Stimulated activated CD8-positive, alpha-beta memory T cell treated with anti-CD3 and anti-CD28 coated beads, Interleukin-7, amount 100 ng/mL, for 4 hours (primary cell): ENCODE measurements around the gene METTL22.

Source experiments
- DNase-seq, 2 donors: peaks; one replicate each; pipeline ENCODE4 v3.0.0-alpha.2; 2020; ENCODE audit warnings: low read depth in 2 of 2

The METTL22 gene

DNA sequence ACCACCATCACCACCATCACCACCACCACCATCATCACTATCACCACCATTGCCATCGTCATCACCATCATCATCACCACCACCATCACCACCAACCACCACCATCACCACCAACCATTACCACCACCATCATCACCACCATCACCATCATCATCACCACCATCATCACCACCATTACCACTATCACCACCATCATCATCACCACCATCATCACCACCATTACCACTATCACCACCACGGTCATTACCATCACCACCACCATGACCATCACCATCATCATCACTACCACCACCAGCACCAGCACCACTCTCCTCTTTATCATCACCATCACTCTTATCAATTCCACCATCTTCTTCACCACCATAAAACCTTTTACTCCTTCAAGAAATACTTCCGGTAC is 30.0 kb upstream of the METTL22 start:
- DNase-seq = no peak

DNA sequence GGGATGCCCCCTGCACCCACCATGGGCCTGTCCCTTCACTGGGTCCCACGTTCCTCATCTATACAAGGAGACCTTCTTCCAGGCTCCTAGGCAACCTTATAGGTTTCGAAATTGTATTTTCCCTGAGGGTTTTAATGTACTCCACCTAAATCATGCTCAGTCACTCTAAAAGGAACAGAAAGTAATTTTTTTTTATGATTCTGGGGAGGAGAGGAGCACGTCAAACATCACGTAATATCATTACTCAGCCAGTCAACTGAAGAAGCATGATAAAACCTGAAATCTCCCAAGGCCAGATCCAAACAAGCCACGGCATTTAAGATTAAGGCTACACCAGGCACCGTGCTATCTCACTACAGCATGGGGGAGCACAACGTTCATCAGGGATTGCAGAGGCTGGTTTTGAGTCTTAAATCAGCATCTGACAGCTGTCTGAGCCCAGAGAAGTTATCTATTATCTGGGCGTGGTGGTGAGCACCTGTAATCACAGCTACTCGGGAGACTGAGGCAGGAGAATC is 27.3 kb upstream of the METTL22 start:
- no peak for DNase-seq

- DNase-seq = no peak
Observed at GRCh38 chr16:8595783-8596182, 25.7 kb upstream of the METTL22 start.

GRCh38 chr16:8596581-8596980 is 24.9 kb upstream of the METTL22 start:
- no peak for DNase-seq

DNA sequence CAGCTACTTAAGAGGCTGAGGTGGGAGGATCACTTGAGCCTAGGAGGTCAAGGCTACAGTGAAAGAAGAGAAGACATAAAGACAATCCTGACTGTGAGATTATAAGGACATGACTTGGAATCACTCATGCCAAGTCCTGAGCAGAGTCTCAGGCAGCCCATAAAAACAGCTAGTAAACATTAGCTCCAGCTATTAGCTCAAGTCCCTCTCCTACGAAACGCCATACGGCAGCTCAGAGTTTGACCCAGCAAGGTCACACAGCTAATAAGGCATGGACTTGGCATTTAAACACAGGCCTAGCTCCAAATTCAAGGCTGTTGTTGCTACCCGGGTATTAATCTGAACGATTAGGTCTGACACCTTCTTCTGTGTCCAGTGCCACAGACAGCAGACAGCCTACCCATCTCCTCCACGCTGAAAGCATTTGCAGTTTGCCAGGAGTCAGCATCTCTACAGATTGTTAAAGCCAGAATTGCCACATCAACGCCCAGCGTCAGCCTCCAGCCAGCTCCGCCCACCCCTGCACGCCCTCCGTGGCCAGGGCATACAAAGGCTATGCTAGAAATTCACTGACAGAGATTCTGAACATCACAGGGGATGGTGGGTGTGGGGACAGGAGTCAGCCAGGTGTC is 21.2 kb upstream of the METTL22 start:
- DNase-seq = no peak

DNA sequence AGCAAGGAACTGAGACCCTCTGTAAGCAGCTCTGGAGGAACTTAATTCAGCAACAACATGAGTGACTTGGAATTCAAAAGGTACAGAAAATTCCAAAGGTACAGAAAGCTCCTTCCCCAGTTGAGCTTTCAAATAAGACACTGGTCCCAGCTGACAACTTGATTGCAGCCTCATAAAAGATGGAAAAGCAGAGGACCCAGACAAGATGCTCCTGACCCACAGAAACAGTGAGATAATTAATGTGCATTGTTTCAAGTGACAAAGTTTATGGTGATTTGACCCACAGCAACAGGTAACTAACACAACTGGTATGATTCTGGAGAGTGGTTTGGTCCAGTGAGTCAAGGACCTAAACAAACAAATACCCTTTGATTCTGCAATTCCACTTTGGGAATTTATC is 15.9 kb upstream of the METTL22 start:
- DNase-seq = no peak

DNA sequence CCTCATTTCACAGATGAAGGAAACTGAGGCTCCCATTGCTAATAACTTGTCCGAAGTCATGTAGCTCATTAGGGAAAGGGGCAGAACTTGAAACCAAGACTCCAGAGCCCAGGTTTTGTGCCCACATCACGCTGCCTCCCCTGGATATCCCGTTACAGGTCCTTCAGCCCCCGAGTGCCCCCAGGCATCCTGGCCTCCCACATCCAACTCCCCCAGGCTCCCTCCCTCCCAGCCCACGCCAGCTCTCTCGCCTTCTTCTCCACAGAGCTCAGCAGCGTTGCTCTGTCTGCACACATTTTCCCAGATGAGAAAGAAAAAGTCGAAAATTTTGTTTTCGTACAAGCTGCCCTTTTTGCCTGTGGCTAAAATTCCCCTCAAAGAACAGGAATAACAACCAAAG is 14.3 kb upstream of the METTL22 start:
- no peak for DNase-seq

DNA sequence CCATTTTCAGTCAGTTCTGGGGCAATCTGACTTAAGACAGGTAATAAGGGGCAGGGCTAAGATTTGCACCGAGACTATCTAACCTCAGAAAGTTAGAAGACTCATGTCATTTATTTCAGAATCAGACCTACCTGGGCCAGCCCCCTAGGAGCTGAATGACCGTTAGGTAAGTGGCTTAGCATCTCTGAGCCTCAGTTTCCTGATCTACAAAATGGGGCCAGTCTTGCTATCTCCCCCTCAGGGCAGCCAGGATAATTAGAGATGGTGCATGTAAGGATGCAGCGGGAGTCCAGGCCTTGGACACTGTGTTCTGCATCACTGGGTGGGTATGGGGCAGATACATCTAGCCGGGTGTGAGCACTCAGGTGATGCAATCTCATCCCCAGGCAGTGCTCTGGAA is 10.4 kb upstream of the METTL22 start:
- DNase-seq = no peak

DNA sequence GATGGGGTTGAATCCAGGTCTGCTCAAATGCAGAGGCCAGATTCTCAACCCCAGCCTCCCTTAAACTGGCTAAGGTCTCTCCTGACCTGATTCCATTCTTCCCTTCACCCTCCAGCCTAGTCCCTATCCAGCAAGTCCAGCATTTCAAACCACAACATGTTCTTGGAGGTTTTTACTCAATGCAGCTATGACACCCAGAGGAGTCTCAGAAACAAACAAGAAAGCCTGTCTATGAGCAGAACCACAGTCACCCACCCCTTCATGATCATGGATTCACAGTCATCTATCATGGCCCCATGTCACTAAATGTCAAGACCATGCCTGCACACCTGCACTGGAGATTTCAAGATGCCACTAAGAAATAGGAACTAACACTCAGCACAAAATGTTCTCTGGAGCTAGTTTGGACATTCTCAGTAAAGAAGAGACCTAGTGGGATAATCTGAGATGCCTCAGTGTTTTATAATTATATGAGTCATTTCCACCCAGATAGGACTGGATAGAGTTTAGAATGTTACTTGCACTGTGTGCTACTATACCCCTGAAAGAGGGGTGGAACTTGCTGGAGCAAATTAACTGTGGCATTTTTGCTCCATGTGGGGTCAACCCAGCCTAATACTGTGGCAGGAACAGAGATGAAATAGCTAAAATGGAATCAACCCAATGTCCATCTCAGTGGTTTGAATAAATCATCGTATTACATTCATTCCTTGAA is 9.5 kb upstream of the METTL22 start:
- no peak for DNase-seq

- DNase-seq = no peak
Observed at GRCh38 chr16:8614435-8615029, 7.0 kb upstream of the METTL22 start.

GRCh38 chr16:8619671-8620370 is 1.7 kb upstream of the METTL22 start:
- no peak for DNase-seq

GRCh38 chr16:8620535-8620934 is 963 bp upstream of the METTL22 start:
- no peak for DNase-seq

DNA sequence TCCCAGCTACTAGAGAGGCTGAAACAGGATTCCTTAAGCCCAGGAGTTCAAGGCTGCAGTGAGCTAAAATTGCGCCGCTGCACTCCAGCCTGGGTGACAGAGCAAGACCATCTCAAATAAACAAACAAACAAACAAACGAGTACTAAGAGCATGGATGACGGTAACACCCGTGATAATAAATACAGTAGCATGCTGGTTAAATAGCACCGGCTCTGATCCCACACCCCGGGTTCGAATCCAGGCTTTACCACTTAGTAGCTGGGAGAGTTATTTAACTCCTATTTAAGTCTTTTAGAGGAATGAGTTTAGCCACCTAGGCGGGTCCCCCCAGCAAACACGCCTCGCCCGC is 301 bp upstream of the METTL22 start:
- no peak for DNase-seq

GRCh38 chr16:8622315-8622656 is 788 bp downstream of the METTL22 start:
- DNase-seq = no peak

GRCh38 chr16:8623634-8624033 is 2.1 kb downstream of the METTL22 start:
- no peak for DNase-seq

- DNase-seq = no peak
Observed at GRCh38 chr16:8625491-8626087, 4.1 kb downstream of the METTL22 start.

- no peak for DNase-seq
Observed at GRCh38 chr16:8626946-8627345, 5.4 kb downstream of the METTL22 start.

GRCh38 chr16:8627456-8627855 is 6.0 kb downstream of the METTL22 start:
- no peak for DNase-seq

- DNase-seq = no peak
Observed at GRCh38 chr16:8628981-8629725, 7.7 kb downstream of the METTL22 start.

DNA sequence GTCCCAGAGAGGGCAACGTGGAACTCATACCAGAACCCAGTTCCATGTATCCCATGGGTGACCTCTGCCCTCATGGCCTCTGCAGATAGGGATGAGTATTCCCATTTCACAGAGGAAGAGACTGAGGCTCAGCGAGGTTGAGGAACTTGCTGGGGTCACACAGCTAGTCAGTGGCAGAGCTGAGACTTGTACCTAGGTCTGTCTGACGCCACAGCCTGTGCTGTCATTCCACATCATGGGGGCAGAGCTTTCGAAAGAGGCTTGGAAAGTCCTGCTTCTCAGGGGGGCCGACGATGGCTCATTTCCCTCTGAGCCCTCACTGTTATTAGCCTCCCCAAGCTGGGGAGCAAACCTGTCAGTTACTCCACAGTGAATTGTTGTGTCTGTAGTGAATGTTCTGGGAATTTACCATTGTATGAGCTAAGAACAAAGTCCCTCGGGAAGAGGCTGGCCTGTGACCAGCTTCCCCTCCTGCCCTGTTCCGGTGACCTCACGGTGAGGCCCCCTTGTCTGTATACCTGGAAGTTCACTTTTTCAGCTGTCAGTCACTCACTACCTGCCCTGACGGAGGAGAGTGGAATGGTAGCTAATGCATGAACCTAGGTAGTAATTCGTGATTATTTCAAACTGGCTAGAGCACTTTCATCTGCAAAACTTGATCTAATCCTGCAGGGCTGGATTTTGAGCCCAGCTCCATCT is 8.9 kb downstream of the METTL22 start:
- no peak for DNase-seq

DNA sequence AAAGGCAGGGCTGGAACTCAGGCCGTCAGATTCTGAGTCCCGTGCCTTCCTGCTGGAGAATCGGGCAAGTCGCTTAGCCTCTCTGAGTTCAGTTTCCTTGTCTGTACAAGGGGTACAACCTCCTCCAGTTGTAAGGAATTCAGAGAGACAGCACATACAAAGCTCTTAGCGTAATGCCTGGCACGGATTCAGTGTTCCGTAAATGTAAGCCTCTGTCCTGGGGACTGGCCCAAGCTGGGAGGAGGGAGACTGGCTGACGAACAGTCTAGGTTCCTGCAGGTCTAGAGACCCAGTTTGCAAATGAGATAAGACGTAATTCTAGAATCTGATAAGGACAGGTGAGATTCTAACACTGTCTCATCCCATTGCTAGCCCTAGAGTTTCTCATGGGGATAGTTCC is 9.9 kb downstream of the METTL22 start:
- no peak for DNase-seq
